ENCODE measurements around the gene TJP2.

The TJP2 gene

DNA sequence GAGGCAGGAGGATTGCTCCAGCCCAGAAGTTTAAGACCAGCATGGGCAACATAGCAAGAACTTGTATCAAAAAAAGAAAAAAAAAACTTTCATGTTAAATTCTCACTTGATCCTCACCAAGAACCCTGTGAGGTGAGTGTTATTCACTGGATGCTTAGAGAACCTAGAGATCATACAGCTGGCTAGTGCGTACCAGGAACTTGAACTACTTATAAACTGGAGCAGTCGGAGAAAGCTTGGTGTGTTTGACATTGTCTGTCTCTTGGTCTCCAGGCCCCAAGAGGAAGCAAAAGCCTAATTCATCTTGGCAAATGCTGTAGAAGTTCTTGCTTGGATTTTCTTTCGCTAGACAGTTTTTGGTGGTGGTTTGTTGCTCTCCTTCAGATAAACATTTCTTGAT, 18.1 kb downstream of the TJP2 start:
- DNase-seq, result no peak

GRCh38 chr9:69193685-69194032, 19.6 kb downstream of the TJP2 start:
- no peak for DNase-seq

- no peak for DNase-seq
Measured at GRCh38 chr9:69194702-69195418, 20.8 kb downstream of the TJP2 start.

DNA sequence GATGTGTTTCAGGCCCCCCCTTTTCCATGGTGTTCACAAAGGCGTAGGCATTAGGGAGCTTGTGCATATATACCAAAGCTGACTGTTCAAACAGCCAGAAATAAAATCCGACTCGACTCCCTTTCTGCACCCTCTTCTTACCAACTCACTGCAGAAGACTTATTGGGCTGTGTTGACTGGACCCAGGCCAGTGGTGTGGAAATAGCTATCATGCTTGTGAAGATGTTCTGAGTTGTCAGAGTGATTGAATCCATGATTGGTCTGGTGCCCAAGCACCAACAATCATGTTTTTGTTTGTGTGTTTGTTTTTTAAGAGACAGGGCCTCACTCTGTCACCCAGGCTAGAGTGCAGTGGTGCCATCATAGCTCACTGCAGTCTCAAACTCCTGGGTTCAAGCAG, 21.6 kb downstream of the TJP2 start:
- DNase-seq, result no peak

- DNase-seq, result no peak
Measured at GRCh38 chr9:69197687-69198086, 23.6 kb downstream of the TJP2 start.

DNA sequence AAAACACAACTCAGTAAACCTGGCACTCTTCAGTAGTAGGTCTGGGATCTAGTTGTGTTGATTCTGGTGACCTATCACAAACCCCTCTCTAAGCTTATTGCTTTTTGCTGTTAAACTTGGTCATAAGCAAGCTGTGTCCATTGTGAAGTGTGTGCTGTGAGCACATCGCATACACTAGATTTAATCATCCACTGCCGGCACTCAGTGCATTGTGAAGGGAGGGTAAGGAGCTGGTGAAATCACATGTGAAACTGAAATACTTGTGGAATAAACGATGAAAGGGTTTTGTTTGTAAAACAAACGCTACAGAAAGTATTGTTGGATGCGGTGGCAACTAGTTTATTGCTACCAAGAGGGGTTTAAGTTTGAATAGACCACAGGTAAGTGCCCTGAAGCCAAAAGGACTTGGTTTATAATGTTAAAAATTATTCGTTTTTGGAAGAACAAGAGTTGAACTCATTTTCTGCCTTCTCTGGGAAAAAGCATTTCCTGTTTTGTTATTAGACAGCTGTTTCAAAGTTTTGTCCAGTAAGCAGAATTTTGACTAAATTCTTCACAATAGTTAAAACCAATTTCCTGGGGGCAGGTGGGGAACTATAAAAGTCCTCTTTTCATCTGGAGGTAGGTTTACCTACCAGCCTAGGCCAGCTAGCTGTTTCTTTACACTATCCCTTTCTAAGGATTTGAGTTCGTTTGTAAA, 24.6 kb downstream of the TJP2 start:
- no peak for DNase-seq

GRCh38 chr9:69199769-69200470, 25.8 kb downstream of the TJP2 start:
- DNase-seq, result peak; percentile 13 to 53 (median 43)

GRCh38 chr9:69202556-69202955, 28.5 kb downstream of the TJP2 start:
- DNase-seq, result no peak

DNA sequence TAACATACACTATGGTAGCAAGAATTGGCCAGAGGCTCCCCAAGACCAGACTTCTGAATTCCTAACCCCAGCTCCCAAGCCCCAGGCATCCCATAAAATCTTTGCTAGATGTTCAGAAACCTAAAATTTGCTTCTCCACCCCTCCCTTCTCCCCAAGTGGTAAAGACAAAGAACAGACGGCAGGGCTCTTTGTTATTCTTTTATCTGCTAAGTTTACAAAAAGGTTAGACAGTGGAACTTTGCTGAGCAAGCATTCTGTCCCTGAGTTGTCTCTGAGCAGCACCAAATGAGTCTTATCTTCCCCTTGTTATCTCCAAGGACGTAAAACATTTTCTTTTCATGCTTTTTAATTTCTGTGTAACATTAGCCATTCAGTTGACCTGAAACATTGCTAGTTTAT, 30.2 kb downstream of the TJP2 start:
- DNase-seq, result no peak

DNA sequence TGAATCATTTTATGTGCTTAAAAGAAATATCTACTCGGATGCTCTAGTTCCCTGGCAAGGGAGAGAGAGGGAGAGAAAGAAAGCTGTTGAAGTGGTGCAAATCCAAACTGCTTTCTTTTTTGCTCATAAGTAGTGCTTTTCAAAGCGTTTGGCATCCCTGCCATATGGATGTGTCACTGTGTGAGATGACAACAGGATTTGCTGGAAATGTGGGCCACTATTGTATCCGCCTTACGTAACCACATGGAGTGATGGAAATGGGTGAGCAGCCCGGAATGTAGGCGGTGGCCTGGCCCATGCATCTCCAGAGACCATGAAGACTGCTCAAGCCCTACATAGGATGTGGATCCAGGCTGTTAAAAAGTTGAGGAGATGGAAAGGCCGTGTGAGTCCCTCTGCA, 30.8 kb downstream of the TJP2 start:
- no peak for DNase-seq

GRCh38 chr9:69206047-69206446, 32.0 kb downstream of the TJP2 start:
- no peak for DNase-seq

DNA sequence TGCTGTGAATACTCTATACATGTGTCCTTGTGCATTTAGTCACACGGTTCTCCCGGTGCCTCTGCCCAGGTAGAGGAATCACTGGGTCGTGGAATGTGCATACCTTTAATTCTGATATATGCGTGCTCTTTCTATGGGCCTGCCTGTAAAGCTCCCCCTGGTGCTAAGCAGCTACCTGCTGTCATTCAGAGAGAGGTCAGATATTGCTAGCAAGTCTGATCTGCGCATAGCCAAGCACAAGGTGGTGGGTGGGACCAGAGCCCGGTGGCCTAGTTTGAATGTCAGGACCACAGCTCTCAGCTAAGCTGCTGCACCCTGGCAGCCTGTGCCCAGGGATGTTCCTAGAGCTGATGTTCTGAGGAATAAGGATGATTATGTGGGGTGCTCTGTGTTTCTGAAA, 33.4 kb downstream of the TJP2 start:
- no peak for DNase-seq

GRCh38 chr9:69211424-69212036, 37.5 kb downstream of the TJP2 start:
- DNase-seq, result no peak

GRCh38 chr9:69213647-69214046, 39.6 kb downstream of the TJP2 start:
- DNase-seq, result no peak

GRCh38 chr9:69214939-69215338, 40.9 kb downstream of the TJP2 start:
- no peak for DNase-seq

DNA sequence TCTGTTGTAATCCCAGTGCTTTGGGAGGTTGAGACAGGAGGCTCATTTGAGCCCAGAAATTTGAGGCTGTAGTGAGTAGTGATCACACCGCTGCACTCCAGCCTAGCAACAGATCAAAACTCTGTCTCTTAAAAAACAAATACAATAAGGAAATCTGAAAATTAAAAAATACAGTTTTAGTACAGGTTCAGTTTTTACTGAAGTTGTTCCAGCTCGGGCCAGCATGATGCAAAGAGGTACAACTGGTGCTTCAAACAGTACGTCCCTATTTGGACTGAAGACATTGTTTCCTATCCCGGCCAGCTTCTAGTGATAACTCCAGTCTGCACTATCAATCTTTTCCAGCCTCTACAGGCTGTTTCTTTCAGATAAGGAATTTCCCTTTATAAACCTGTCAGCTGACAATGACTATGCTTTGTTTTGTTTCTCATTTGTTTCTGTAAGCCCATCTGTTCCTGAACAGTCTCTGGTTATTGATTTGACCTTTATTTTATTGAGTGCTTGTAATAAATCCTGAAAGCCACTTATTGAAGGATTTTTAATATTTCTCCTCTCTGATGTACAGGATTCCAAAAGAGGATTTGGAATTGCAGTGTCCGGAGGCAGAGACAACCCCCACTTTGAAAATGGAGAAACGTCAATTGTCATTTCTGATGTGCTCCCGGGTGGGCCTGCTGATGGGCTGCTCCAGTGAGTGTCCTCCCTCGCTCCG, 41.9 kb downstream of the TJP2 start:
- DNase-seq, result peak in 3 of 4 experiments; percentile 2 to 9 (median 9)

- DNase-seq, result no peak
Measured at GRCh38 chr9:69218166-69218565, 44.1 kb downstream of the TJP2 start.

DNA sequence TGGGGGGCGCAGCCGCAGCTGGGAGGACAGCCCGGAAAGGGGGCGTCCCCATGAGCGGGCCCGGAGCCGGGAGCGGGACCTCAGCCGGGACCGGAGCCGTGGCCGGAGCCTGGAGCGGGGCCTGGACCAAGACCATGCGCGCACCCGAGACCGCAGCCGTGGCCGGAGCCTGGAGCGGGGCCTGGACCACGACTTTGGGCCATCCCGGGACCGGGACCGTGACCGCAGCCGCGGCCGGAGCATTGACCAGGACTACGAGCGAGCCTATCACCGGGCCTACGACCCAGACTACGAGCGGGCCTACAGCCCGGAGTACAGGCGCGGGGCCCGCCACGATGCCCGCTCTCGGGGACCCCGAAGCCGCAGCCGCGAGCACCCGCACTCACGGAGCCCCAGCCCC, 47.0 kb downstream of the TJP2 start:
- DNase-seq, result no peak

GRCh38 chr9:69222970-69223369, 48.9 kb downstream of the TJP2 start:
- DNase-seq, result no peak

DNA sequence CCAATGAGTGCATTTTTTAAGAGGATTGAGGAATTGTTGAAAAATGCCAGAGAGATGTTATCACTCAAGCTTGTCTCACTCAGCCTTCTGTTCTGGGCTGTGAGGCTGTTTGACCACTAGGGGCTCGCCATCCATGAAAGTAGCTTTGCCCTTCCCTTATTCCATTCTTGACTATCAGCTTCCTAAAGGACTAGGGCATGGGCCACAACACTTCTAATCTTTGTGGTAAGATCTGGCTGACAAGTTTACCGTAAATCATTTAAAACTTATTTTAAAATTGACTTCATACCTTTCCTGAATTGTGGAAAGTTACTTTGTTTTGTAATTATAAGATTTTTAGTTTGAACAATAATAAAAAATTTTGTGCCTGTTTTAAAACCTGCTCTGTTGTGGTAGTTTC, 49.5 kb downstream of the TJP2 start:
- DNase-seq, result peak; percentile 4 to 38 (median 17)

GRCh38 chr9:69229367-69229766, 55.3 kb downstream of the TJP2 start:
- DNase-seq, result no peak

- no peak for DNase-seq
Measured at GRCh38 chr9:69232135-69232534, 58.1 kb downstream of the TJP2 start.

- DNase-seq, result no peak
Measured at GRCh38 chr9:69234683-69235082, 60.6 kb downstream of the TJP2 start.
